ENCODE results near the gene ARHGAP30.
"Not testable (repeated sequence)": the region's sequence is repeated elsewhere in the genome, so short reads cannot be mapped to it uniquely, and the experiment has no call there.

ARHGAP30 gene, protein sequence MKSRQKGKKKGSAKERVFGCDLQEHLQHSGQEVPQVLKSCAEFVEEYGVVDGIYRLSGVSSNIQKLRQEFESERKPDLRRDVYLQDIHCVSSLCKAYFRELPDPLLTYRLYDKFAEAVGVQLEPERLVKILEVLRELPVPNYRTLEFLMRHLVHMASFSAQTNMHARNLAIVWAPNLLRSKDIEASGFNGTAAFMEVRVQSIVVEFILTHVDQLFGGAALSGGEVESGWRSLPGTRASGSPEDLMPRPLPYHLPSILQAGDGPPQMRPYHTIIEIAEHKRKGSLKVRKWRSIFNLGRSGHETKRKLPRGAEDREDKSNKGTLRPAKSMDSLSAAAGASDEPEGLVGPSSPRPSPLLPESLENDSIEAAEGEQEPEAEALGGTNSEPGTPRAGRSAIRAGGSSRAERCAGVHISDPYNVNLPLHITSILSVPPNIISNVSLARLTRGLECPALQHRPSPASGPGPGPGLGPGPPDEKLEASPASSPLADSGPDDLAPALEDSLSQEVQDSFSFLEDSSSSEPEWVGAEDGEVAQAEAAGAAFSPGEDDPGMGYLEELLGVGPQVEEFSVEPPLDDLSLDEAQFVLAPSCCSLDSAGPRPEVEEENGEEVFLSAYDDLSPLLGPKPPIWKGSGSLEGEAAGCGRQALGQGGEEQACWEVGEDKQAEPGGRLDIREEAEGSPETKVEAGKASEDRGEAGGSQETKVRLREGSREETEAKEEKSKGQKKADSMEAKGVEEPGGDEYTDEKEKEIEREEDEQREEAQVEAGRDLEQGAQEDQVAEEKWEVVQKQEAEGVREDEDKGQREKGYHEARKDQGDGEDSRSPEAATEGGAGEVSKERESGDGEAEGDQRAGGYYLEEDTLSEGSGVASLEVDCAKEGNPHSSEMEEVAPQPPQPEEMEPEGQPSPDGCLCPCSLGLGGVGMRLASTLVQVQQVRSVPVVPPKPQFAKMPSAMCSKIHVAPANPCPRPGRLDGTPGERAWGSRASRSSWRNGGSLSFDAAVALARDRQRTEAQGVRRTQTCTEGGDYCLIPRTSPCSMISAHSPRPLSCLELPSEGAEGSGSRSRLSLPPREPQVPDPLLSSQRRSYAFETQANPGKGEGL

DNA sequence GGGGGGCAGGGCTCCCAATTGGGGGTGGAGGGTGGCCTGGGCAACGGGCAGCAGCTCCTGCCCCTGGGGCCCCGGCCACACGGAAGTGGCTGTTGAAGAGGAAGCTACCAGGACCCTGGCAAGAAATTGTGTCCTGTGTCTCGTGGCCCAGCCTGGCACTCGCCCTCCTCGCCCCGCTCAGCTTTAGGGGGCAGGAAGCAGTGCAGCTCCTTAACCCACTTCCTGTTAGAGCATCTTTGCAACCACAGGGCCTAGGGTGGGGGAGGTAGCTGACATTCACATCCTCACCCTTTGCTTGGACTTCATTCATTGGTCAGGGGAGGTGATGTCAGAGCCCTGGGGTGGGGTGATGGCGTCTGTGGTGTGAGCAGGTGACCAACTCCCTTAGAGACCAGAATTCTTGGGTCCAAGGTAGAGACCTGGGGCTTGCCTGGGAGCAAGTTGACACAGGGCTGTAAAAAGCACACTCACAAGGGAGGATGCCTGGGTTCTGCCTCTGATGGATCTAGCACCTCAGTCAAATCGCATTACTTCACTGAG, at the start of gene ARHGAP30:
TSS of gene ARHGAP30 (minus strand) at position 161 of the 540 bp plus-strand sequence. CDS start 267 bp downstream, outside the sequence.
- peak in 2 of 4 experiments; percentile 64 to 79 for DNase-seq (ENCODE audit: low read depth in 4 of 4, low spot score in 1 of 4)

DNA sequence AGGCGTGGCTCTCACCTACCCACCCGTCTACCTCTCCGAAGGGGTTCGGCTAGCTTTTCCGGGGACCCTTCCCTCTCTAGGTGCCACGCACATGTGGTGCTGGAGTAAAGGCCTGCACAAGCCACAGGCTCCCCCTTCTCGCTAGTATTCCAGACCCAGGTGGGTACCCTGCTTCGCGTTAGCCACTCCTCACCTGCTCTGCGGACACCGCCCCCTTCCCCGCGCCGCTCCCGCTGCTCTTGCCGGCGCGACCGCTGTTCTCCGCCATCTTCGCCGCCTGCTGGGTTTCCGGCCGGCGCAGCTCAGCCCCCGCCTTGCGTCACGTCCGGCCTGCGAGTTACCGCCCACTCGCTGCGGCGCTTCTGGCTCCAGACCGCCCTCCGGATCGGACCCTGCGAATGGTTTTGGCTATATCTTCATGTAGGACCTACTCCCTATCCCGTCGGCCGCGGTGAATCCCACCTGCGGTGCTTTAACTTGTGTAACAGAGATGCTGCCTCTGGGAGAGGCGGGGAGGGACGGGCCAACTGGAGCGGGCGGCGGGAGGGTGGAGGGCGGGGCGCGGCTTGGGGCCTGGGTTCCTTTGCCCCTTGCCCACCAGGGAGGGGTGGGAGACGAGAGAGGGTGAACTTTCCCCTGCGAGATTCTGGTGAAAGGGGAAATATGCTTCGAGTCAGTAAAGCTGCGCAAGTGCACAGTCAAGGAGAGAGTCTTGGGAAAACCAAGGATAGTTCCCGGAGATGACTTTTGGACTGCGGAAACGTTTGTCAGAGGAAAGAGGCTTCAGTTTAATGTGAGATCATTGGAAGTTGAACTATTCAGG, 48.3 kb upstream of the ARHGAP30 start, which contains the start of the genes NIT1 and PFDN2:
TSS of gene NIT1 (plus strand) at position 347 of the 823 bp plus-strand sequence. CDS start at position 419, 72 bp downstream.
TSS of gene PFDN2 (minus strand) at position 279 of the 823 bp plus-strand sequence. CDS start at position 268, 11 bp downstream.
- peak; percentile 66 to 85 (median 74) for DNase-seq (ENCODE audit: low read depth in 4 of 4, low spot score in 1 of 4)

DNA sequence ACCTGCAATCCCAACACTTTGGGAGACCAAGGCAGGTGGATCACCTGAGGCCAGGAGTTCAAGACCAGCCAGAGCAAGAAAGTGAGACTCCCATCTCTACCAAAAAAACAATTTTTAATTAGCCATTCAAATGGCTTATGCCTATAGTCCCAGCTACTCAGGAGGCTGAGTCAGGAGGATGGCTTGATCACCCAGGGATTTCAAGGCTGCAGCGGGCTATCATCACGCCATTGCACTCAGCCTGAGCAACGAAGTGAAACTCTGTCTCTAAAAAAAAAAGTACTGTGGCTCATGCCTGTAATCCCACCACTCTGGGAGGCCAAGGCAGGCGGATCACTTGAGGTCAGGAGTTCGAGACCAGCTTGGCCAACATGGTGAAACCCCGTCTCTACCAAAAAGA, 46.3 kb upstream of the ARHGAP30 start:
- not testable (repeated sequence) for DNase-seq (ENCODE audit: low read depth in 4 of 4, low spot score in 1 of 4)

DNA sequence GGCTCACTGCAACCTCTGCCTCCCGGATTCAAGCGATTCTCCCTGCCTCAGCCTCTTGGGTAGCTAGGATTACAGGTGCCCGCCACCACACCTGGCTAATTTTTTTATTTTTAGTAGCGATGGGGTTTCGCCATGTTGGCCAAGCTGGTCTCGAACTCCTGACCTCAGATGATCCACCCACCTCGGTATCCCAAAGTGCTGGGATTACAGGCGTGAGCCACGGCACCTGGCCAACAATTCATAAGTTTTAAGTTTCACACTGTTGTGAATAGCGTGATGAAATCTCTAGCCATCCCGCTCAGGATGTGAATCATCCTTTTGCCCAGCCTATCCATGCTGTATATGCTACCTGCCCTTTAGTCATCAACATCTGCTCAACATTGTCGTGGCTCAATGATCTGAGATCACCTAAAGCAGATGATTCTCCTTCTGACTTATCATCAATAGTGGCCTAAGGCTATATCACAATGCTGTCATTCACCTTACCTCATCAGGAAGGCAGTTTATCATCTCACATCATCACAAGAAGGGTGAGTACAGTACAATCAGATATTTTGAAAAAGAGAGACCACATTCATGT, 45.5 kb upstream of the ARHGAP30 start:
- DNase-seq (ENCODE audit: low read depth in 4 of 4, low spot score in 1 of 4) = peak in 1 of 4 experiments; percentile 31

DNA sequence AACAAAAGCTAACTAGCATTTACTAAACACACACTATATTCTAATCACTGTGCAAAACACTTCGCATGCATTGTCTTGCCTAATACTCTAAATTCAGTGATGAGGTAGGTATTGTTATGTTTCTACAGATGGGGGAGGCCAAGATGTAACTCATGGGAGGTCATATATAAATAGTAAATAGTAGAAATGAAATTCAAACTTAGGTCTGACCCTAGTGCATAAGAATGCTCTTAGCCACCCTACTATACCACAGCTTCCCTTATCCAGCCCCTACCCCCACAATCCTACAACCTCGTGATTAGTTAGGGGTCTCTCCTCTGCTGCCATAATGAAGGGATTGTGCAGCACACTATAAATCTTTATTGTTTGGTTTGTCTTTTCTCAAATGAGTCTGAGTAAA, 44.9 kb upstream of the ARHGAP30 start:
- no peak for DNase-seq (ENCODE audit: low read depth in 4 of 4, low spot score in 1 of 4)

DNA sequence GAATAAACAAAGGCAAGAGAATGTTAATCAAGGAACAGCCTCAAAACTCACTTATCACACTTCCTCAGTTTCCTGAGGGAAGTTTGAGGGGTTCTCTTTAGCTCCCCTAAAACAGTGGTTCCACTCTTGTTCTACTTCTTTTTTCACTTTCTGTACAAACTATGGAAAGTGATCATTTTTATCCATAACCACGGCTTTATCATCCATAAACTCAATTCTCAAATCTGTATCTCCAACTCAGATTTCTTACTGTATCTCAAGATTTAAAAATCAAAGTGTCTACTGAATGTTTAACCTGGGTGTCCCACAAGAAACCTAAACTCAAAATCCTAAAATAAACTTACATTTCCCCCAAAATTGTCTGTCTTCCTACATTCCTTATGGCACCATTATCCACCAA, 44.2 kb upstream of the ARHGAP30 start:
- no peak for DNase-seq (ENCODE audit: low read depth in 4 of 4, low spot score in 1 of 4)

DNA sequence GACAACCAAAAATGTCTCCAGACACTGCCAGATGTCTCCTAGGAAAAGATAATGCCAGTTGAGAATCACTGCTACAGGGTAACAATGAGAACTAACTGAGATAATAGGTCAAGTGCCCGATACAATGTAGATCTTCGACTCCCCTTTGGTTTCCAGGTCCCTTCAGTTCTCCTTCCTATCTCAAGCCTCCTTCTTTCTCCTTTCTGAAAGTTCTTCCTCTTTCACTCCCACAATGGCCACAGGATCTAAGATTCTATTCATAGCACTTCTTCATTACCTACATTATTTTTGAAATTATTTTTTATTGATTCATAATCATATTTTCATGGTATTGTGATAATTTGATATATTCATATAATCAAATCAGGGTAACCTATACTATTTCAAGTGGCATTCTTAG, 41.8 kb upstream of the ARHGAP30 start:
- no peak for DNase-seq (ENCODE audit: low read depth in 4 of 4, low spot score in 1 of 4)

DNA sequence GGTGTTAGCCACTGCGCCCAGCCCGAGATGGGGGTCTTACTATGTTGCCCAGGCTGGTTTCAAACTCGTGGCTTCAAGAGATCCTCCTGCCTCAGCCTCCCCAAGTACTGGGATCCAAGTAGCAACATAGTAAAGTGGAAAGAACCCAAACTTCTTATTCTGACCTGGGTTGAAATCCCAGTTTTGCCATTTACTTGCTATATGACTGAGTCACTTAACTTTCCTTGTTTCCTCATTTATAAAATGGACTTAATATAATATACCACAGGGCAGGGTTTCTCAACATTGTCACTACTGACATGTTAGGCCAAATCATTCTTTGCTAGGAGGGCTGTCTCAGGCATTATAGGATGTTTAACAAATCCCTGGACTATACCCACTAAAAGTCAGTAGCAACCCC, 41.4 kb upstream of the ARHGAP30 start:
- no peak for DNase-seq (ENCODE audit: low read depth in 4 of 4, low spot score in 1 of 4)

DNA sequence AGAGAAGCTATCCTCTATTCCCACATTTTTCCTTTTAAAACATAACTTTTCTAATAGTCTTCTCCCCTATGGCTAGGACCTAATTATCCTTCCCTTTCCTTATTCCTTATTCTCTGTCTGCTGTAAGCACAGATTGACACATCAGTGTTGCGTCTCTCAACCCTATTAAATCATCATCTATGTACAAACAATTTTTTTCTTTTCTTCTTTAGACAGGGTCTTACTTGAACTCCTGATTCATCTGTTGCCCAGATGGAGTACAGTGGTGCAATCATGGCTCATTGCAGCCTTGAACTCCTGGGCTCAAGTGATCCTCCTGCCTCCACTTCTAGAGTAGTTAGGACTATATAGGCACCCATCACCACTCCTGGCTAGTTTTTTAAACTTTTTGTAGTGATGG, 36.7 kb upstream of the ARHGAP30 start:
- no peak for DNase-seq (ENCODE audit: low read depth in 4 of 4, low spot score in 1 of 4)

DNA sequence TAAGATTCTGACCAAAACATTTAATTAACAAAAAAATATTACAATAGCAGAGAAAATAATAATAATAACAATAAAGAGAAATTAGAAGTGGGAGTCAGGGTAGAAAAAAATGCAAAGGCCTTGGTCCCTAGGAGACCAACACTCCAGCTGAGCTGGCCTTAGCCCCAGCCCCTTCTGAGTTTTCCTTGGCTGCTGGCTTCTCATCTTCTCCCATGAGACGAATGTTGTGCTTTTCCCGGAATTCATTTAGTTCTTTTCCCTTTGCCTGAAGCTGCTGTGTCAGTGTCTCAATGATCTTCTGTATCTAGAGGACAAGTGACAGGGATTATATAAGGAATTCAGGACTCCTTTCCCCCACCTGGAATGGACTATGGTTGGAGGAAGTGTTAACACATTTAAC, 30.9 kb upstream of the ARHGAP30 start:
- no peak for DNase-seq (ENCODE audit: low read depth in 4 of 4, low spot score in 1 of 4)

DNA sequence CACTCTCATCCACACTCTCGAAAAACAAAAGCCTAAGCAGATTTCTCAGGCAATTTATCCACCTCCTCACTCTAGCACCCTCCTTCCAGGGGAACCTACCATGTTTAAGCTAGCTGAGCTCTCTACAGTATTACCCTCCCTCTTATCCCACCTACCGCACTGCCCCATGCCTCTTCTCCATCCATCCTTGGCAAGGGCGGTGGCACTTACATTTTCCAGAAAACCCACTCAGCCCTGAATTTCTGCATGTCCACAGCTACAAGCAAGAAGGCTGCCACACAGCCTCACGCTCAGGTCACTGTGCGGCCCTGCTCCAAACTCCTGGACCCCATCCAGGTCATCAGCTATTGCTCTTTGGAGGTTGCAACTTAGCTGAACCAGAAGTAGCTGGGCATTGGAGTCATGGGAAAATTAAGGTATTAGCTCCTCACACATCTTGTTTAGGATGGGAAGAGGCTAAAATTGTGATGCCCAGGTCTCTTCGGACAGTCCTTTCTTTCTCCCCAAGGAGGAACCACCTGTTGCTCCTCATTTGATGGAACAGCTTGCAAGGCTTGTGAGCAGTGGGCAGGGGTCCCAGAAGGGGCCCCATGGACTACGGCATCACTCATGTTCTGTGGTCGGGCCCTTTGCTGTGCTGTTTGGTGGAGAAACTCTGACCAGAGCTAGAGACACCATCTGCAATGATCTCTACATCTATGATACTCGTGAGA, 29.6 kb upstream of the ARHGAP30 start:
- no peak for DNase-seq (ENCODE audit: low read depth in 4 of 4, low spot score in 1 of 4)

DNA sequence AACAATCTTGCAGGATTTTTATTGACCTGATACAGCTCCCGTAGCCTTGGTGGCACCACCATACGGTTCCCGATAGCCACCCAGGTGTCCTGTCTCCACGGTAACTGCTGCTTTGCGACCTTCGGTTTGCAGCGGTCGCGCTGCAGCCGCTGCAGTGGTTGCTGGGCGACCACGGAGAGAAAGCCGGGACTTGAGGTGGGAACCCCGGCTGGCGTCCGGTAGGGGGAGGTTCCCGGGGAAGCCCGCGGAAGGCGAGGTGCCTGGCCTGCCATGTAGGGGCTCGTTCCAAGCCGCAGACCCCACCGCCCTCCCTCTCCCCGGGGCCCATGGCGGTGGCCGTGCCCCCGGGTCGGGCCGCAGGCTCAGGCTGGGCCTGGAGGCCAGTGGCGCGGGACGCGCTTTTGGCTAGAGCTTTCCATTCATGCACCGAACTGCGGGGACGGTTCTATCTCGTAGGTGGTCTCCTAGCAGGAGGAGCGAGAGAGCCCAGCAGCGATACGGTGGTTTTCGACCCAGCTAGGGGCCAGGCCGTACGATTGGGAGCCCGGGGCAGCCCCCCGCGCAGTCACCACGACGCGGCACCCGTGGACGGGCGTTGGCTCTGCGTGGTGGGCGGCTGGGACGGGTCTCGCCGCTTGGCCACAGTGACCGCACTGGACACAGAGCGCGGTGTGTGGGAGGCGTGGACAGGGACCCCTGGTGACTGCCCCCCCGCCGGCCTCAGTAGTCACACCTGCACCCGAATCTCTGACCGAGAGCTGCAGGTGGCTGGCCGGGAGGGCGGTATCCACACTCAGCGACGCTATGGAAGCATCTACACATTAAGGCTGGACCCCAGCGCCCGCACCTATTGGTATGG, 28.7 kb upstream of the ARHGAP30 start, which contains the start of gene KLHDC9:
TSS of gene KLHDC9 (plus strand) at position 152 of the 859 bp plus-strand sequence. CDS start at position 327, 175 bp downstream.
- DNase-seq (ENCODE audit: low read depth in 4 of 4, low spot score in 1 of 4) = peak in 2 of 4 experiments; percentile 39 to 58

DNA sequence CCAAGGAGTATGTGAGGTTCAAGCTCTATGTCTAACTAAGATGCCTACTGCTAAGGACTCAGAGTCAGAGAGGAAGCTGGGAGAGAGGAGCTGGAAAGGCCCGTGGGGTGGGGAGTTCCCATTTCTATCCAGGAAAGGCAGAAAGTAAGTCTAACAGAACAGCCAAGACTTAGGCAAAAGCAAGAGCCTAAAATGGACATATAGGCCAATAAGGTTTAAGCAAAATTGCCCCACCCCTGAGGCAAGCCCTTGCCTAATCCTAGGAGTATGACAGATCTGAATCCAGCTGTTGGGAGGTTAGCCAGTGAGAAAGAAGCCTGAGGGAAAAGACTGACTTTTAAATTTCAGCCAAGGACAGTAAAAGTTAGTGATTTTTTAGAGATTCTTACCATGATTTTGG, 26.8 kb upstream of the ARHGAP30 start:
- DNase-seq (ENCODE audit: low read depth in 4 of 4, low spot score in 1 of 4) = no peak

DNA sequence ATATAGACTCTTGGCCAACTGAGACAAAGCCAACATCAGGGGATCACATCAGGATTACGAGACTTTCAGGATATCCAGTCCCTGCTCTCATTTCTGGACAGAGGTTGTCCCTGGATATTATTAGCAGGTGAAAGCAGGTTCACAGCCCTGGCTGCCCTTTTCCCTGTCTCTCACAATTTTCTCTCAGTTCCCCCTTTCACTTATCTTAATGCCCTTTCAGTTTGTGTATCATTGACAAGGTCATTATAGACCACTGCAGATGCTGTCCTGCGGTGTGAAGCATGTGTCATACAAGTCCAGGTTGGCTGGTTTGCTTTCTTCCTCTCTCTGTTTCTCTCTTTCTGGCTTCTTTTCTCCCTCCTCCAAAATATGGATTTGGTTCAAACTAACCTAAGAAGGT, 26.3 kb upstream of the ARHGAP30 start:
- DNase-seq (ENCODE audit: low read depth in 4 of 4, low spot score in 1 of 4) = no peak

DNA sequence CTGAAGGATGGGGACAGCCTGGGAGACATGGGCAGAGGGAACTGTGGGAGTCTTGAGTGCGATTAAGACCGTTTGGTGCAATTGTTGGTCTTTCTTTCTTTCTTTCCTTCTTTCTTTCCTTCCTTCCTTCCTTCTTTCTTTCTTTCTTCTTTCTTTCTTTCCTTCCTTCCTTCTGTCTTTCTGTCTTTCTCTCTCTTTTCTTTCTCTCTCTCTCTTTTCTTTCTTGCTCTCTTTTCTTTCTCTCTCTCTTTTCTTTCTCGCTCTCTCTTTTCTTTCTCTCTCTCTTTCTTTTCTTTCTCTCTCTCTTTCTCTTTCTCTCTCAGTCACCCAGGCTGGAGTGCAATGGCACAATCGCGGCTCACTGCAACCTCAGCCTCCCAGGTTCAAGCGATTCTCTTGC, 25.5 kb upstream of the ARHGAP30 start:
- no peak for DNase-seq (ENCODE audit: low read depth in 4 of 4, low spot score in 1 of 4)

DNA sequence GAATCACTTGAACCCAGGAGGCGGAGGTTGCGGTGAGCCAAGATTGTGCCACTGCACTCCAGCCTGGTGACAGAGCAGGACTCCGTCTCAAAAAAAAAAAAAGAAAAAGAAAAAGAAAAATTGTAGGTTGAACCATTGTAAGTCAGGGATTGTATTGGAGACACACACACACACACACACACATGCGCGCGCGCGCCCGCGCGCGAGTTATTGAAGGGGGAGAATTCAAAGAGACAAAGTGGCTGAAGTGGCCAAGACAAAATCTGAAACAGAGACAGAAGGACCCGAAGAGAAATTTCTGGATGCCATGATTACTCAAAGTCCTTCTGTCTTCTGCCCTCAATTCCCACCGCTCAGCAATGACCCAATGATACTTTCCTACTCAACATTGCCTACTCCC, 24.8 kb upstream of the ARHGAP30 start:
- no peak for DNase-seq (ENCODE audit: low read depth in 4 of 4, low spot score in 1 of 4)

DNA sequence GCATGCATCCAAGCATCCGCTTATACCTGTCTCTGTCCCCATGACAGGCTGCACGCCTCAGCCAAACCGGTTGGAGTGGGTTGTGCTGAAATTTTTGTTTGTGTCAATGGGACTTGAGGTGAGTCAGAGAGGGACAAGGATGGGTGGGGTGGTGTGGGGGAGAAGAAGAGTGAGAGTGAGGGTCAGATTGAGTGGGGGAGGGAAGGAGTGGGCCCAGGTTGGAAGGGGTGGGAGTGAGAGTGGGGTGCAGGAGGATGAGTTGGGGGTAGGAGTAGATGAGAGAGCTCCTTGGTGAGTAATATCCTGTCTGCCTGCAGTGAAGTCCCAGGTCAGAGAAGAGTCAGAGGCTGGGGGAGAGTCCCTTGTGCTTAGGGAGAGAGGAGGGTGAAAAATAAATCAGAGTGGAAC, 22.9 kb upstream of the ARHGAP30 start:
- DNase-seq (ENCODE audit: low read depth in 4 of 4, low spot score in 1 of 4) = peak in 2 of 4 experiments; percentile 23 to 48
